ENCODE results near the gene CACNB2.

GRCh38 chr10:18456984-18457383 lies 316.8 kb downstream of the CACNB2 start:
- TF ChIP-seq L3MBTL2 (conservative IDR thresholded peaks at IDR 0.05) (no peak), SP1 (IDR thresholded peaks at IDR 0.05) (no peak), TARDBP (IDR thresholded peaks at IDR 0.05) (no peak), ELF4 (IDR thresholded peaks at IDR 0.05) (no peak), FOXK2 (IDR thresholded peaks at IDR 0.05) (no peak), SUZ12 (IDR thresholded peaks at IDR 0.05) (no peak), HDGF (IDR thresholded peaks at IDR 0.05; ENCODE audit: borderline replicate concordance) (no peak), NFRKB (IDR thresholded peaks at IDR 0.05) (no peak), ARNT (IDR thresholded peaks at IDR 0.05) (no peak)
- TF ChIP-seq, protein P1, sequence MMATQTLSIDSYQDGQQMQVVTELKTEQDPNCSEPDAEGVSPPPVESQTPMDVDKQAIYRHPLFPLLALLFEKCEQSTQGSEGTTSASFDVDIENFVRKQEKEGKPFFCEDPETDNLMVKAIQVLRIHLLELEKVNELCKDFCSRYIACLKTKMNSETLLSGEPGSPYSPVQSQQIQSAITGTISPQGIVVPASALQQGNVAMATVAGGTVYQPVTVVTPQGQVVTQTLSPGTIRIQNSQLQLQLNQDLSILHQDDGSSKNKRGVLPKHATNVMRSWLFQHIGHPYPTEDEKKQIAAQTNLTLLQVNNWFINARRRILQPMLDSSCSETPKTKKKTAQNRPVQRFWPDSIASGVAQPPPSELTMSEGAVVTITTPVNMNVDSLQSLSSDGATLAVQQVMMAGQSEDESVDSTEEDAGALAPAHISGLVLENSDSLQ (IDR thresholded peaks at IDR 0.05): no peak
